WERI-Rb-1 (cell line): ENCODE results near the gene ARID1A.

ENCODE experiments used
- DNase-seq: peaks from one replicate; pipeline ENCODE4 v3.0.0-alpha.2; 2020
- H3K27ac ChIP-seq: fragments of 250-450 bp; sonication (Bioruptor Pico); 2 replicates; pipeline ENCODE4 v1.5.1; 2020; ENCODE audit warnings: mild to moderate bottlenecking, moderate library complexity
- H3K27me3 ChIP-seq: fragments of 250-450 bp; sonication (Bioruptor Pico); 2 replicates; pipeline ENCODE4 v1.5.1; 2021; ENCODE audit warnings: mild to moderate bottlenecking, low read depth, moderate library complexity; ENCODE audit not compliant: insufficient read depth, severe bottlenecking
- H3K36me3 ChIP-seq: fragments of 250-450 bp; sonication (Bioruptor Pico); 2 replicates; pipeline ENCODE4 v1.5.1; 2020; ENCODE audit warnings: mild to moderate bottlenecking, moderate library complexity
- H3K4me3 ChIP-seq: 2 replicates; pipeline ENCODE4 v1.5.1; 2011; ENCODE audit warnings: low read depth, mild to moderate bottlenecking, control low read depth, low read length
- H3K9me3 ChIP-seq: fragments of 250-450 bp; sonication (Bioruptor Pico); 2 replicates; pipeline ENCODE4 v1.5.1; 2021; ENCODE audit warnings: mild to moderate bottlenecking, moderate library complexity; ENCODE audit not compliant: severe bottlenecking
- TF ChIP-seq, protein P1 (sequence below): IDR thresholded peaks from 2 replicates; pipeline ENCODE4 v1.5.1; 2011; ENCODE audit warnings: low read depth, mild to moderate bottlenecking, control low read depth, inconsistent platforms, low read length

The ARID1A gene

DNA sequence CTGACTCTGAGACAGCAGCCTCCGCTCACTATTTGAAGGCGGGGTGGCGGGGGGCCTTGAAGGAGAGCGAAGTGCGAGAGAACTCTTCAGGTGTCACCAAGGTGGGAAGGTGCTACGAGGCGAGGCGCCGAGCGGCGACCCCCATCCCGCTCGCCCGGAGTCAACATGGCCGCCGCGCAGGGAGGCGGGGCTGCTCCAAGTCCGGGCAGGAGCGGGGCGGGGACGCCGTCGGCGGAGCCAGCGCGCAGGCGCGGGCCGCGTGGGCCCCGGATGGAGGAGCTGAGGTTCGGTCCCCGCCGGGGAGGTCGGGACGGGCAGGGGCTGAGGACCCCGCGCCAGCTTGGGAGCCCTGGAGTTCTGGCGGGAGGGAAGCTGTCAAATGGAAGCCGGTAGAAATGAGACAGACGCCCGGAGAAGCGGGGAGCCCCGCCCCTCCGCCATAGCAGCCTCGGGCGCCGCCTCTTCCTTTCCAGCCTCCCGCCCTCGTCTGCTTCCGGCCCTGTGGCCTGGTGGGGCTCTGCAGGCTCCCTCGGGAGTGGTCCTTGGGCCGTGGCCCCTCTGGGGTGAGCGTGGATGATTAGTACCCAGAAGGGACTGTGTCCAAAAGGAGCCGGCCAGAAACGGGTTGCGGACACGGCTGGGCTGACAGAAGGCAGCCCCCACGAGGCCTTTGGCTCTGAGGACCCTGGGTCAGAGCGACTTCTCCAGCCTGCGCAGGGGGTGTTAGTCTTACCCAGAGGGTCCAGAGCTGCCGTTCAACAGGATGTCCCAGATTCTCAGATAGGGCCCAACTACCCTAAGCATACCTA lies 92.1 kb downstream of the ARID1A start, which contains the start of gene PIGV:
Gene PIGV (plus strand): TSS at position 245 of the 809 bp plus-strand sequence. CDS start 2,866 bp downstream, outside the sequence.
- Histone ChIP-seq H3K36me3 (peaks cover 6% of the 10 kb centered on the region), H3K27me3 (no peaks in the 10 kb centered on the region), H3K9me3 (no peaks in the 10 kb centered on the region), H3K4me3 (peak within 1 kb of the TSS; percentile 93), H3K27ac (peak within 1 kb of the TSS; percentile 98)
- TF ChIP-seq, protein P1, sequence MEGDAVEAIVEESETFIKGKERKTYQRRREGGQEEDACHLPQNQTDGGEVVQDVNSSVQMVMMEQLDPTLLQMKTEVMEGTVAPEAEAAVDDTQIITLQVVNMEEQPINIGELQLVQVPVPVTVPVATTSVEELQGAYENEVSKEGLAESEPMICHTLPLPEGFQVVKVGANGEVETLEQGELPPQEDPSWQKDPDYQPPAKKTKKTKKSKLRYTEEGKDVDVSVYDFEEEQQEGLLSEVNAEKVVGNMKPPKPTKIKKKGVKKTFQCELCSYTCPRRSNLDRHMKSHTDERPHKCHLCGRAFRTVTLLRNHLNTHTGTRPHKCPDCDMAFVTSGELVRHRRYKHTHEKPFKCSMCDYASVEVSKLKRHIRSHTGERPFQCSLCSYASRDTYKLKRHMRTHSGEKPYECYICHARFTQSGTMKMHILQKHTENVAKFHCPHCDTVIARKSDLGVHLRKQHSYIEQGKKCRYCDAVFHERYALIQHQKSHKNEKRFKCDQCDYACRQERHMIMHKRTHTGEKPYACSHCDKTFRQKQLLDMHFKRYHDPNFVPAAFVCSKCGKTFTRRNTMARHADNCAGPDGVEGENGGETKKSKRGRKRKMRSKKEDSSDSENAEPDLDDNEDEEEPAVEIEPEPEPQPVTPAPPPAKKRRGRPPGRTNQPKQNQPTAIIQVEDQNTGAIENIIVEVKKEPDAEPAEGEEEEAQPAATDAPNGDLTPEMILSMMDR = no peak
- peak; percentile 88 for DNase-seq

- peak overlapping the region; percentile 98 for H3K27ac ChIP-seq
- DNase-seq = no peak
- TF ChIP-seq, protein P1 = no peak
- no peaks in the 10 kb centered on the region for H3K9me3 ChIP-seq
- peaks cover under 1% of the 10 kb centered on the region; the same call in 1 of the 2 replicates for H3K36me3 ChIP-seq
- no peaks in the 10 kb centered on the region for H3K27me3 ChIP-seq
- peak overlapping the region; percentile 93 for H3K4me3 ChIP-seq
Observed at GRCh38 chr1:26788515-26788785, 92.6 kb downstream of the ARID1A start.

DNA sequence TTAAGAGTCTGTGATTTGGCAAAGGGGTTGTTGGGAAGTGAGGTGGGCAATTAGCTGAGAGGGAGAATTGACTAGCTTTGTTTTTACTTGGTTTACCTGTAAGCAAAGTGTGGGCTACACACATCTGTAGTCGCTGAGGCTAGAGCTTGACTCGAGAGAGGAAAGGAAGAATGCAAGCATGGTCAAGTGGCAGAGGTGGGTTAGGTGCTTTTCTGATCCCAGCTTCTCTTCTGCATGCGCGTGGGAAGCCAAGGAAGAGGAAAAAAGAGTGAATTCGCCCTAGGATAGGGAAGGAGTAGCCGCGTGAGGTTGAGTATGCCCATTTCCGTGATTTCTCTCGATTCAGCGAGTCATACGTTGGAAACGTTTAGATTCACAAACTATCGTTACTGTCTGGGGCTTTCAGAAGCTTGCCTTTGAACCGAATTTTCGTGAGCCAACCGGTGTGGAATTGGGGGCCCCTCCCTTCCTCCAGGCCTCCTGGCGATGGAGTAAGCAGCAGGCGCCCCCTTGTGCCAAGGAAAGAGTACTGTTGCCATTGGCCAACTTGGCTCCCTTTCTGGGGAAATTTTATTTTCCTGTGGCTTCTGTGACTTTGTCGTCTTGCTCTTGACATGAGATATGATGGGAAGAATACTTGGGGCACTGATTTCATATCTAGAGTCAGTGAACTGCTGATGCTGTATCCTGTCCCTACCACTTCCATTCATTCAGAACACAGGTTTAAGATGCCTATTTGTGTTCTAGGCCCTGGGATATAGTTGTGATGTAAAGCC lies 93.2 kb downstream of the ARID1A start:
- peak overlapping the region; percentile 98 for H3K27ac ChIP-seq

DNA sequence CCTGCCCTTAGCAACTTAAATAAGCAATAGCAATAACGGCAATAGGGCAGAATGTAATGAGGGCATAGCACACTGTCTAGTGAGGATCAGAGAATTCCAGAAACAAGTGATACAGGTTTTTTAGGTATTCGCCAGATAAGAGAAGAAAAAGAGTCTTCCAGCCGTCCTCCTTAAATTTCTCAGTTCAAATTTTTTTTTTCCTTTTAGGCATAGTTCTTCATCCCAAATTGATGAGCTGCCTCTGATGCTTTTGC lies 93.7 kb downstream of the ARID1A start:
- Histone ChIP-seq H3K36me3 (no peaks in the 10 kb centered on the region), H3K27me3 (no peaks in the 10 kb centered on the region), H3K4me3 (no peak overlapping the region), H3K27ac (no peak overlapping the region), H3K9me3 (no peaks in the 10 kb centered on the region)
- TF ChIP-seq, protein P1 = no peak
- DNase-seq = no peak

More for the DNA sequence above, 93.2 kb downstream of the ARID1A start:
- Histone ChIP-seq H3K27me3 (no peaks in the 10 kb centered on the region), H3K36me3 (no peaks in the 10 kb centered on the region), H3K4me3 (peak overlapping the region; percentile 93), H3K9me3 (no peaks in the 10 kb centered on the region)
- DNase-seq = peak; percentile 79
- TF ChIP-seq, protein P1 = peak; percentile 85

DNA sequence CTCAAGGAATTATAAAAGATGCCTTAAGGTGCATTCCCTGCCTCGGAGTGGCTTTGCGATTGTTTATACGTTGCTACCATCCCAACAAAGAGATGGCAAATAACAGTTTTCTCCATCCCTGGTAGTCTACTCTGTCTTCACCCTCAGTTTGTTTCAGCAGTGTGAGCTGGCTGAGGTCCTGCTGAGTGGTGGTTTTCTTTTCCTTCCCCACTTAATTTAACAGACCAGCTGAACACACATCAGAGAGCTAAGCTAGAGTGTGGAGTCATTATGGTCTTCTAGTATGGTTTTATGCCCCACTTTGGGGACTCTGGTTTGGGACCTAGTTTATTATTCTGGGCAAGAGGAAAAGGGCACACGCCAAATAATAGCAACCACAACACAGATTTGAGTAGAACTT lies 94.1 kb downstream of the ARID1A start:
- H3K9me3 ChIP-seq = no peaks in the 10 kb centered on the region
- DNase-seq = no peak
- H3K36me3 ChIP-seq = no peaks in the 10 kb centered on the region
- H3K4me3 ChIP-seq = no peak overlapping the region
- H3K27me3 ChIP-seq = no peaks in the 10 kb centered on the region
- TF ChIP-seq, protein P1 = no peak
- no peak overlapping the region for H3K27ac ChIP-seq
